Suprapubic skin (tissue), 4 donors: Measurements from ENCODE around the gene EXOSC9. TPM values are rescaled to one million over a fixed set of nuclear protein-coding genes. Genes with fewer than 3 reads are reported as not detected.

Source experiments
- DNase-seq, 2 donors: peaks; one replicate each; pipeline ENCODE4 v3.0.0-alpha.2; 2019; ENCODE audit warnings: low spot score in 2 of 2
- H3K27ac ChIP-seq: fragments of 200-600 bp; sonication (generic); one replicate; pipeline ENCODE4 v1.5.1; 2019
- H3K27me3 ChIP-seq: fragments of 200-600 bp; sonication (generic); one replicate; pipeline ENCODE4 v1.5.1; 2019
- H3K36me3 ChIP-seq: fragments of 200-600 bp; sonication (generic); one replicate; pipeline ENCODE4 v1.5.1; 2019
- H3K4me1 ChIP-seq: fragments of 200-600 bp; sonication (generic); one replicate; pipeline ENCODE4 v1.5.1; 2019
- H3K4me3 ChIP-seq: fragments of 200-600 bp; sonication (generic); one replicate; pipeline ENCODE4 v1.5.1; 2019; ENCODE audit warnings: mild to moderate bottlenecking
- H3K9me3 ChIP-seq: fragments of 200-600 bp; sonication (generic); one replicate; pipeline ENCODE4 v1.5.1; 2019
- CTCF ChIP-seq, 2 donors: fragments of 200-600 bp in 1 of 2; fragments of 450-650 bp in 1 of 2; sonication (generic) in 1 of 2; IDR thresholded peaks; one replicate each; pipeline ENCODE4 v1.5.1; 2016 to 2019; ENCODE audit warnings: antibody characterized with exemption in 2 of 2, mild to moderate bottlenecking in 1 of 2, moderate library complexity in 1 of 2
- EP300 ChIP-seq: sonication (generic); formaldehyde crosslinking; IDR thresholded peaks from one replicate; pipeline ENCODE4 v1.6.1; 2017; ENCODE audit warnings: antibody characterized with exemption
- POLR2A ChIP-seq, 2 donors: fragments of 450-650 bp; IDR thresholded peaks; one replicate each; pipeline ENCODE4 v1.6.1; 2017; ENCODE audit warnings: antibody characterized with exemption in 2 of 2, mild to moderate bottlenecking in 2 of 2, moderate library complexity in 2 of 2
- POLR2AphosphoS5 ChIP-seq, 3 donors: sonication (generic); formaldehyde crosslinking; IDR thresholded peaks; one replicate each; pipeline ENCODE4 v1.6.1; 2017; ENCODE audit warnings: antibody characterized with exemption in 3 of 3
- WGBS: methylation state at CpG from one replicate; pipeline ENCODE4 v1.1.5; 2018; 5-methylcytosine and 5-hydroxymethylcytosine counted together
- total RNA-seq, 4 donors: library from RNA; depleted of rRNA; stranded (reverse); fragments of >200 nt; gene quantifications; one replicate each; pipeline ENCODE4 v1.1.0, GENCODE V29; 2016

Gene EXOSC9
- total RNA-seq, 4 donors from 2014 or later = 23.6 to 33.9 (median 25.4) TPM

- no peak for DNase-seq
- Histone ChIP-seq H3K4me3 (no peak overlapping the region), H3K27me3 (peaks cover 21% of the 10 kb centered on the region), H3K27ac (no peak overlapping the region), H3K4me1 (no peaks in the 10 kb centered on the region), H3K36me3 (no peaks in the 10 kb centered on the region), H3K9me3 (no peaks in the 10 kb centered on the region)
- TF ChIP-seq CTCF (IDR thresholded peaks at IDR 0.05) (no peak), POLR2AphosphoS5 (IDR thresholded peaks at IDR 0.05) (no peak), EP300 (no peak), POLR2A (IDR thresholded peaks at IDR 0.05) (no peak)
Observed at GRCh38 chr4:121796283-121796682, 4.8 kb upstream of the EXOSC9 start.

- DNase-seq = no peak
- H3K36me3 ChIP-seq = peaks cover 11% of the 10 kb centered on the region
- 78% methylated on average over 2 of the region's 2 CpGs for WGBS
- peaks cover 8% of the 10 kb centered on the region for H3K27me3 ChIP-seq
- no peak overlapping the region for H3K4me3 ChIP-seq
- H3K4me1 ChIP-seq = peaks cover 13% of the 10 kb centered on the region
- H3K27ac ChIP-seq = no peak overlapping the region
- no peak for TF ChIP-seq EP300
- TF ChIP-seq CTCF (IDR thresholded peaks at IDR 0.05) = no peak
- no peak for TF ChIP-seq POLR2A (IDR thresholded peaks at IDR 0.05)
- TF ChIP-seq POLR2AphosphoS5 (IDR thresholded peaks at IDR 0.05) = no peak
- no peaks in the 10 kb centered on the region for H3K9me3 ChIP-seq
Observed at GRCh38 chr4:121799208-121799823, 1.8 kb upstream of the EXOSC9 start.

GRCh38 chr4:121799867-121800501, 1.1 kb upstream of the EXOSC9 start:
- 85% methylated on average over 3 of the region's 3 CpGs for WGBS
- no peak overlapping the region for H3K4me3 ChIP-seq
- H3K27ac ChIP-seq = no peak overlapping the region
- peaks cover 18% of the 10 kb centered on the region for H3K36me3 ChIP-seq
- no peaks in the 10 kb centered on the region for H3K9me3 ChIP-seq
- TF ChIP-seq CTCF (IDR thresholded peaks at IDR 0.05) = no peak
- TF ChIP-seq POLR2A (IDR thresholded peaks at IDR 0.05) = no peak
- no peak for TF ChIP-seq POLR2AphosphoS5 (IDR thresholded peaks at IDR 0.05)
- no peak for TF ChIP-seq EP300
- H3K27me3 ChIP-seq = peaks cover 4% of the 10 kb centered on the region
- DNase-seq = no peak
- peaks cover 13% of the 10 kb centered on the region for H3K4me1 ChIP-seq

GRCh38 chr4:121800638-121800960, 524 bp upstream of the EXOSC9 start:
- Histone ChIP-seq H3K36me3 (peaks cover 22% of the 10 kb centered on the region), H3K4me1 (peaks cover 13% of the 10 kb centered on the region), H3K4me3 (peak overlapping the region; percentile 96), H3K9me3 (no peaks in the 10 kb centered on the region), H3K27me3 (no peaks in the 10 kb centered on the region), H3K27ac (peak overlapping the region; percentile 83)
- WGBS = 62% methylated on average over 8 of the region's 8 CpGs
- TF ChIP-seq POLR2A (IDR thresholded peaks at IDR 0.05) (no peak), CTCF (IDR thresholded peaks at IDR 0.05) (no peak), POLR2AphosphoS5 (IDR thresholded peaks at IDR 0.05) (no peak), EP300 (no peak)
- DNase-seq = no peak

- WGBS = 15% methylated on average over 4 of the region's 4 CpGs
- H3K4me1 ChIP-seq = peaks cover 13% of the 10 kb centered on the region
- TF ChIP-seq POLR2AphosphoS5 (IDR thresholded peaks at IDR 0.05) = no peak
- TF ChIP-seq EP300 = no peak
- TF ChIP-seq POLR2A (IDR thresholded peaks at IDR 0.05) = no peak
- TF ChIP-seq CTCF (IDR thresholded peaks at IDR 0.05) = no peak
- H3K27me3 ChIP-seq = no peaks in the 10 kb centered on the region
- H3K9me3 ChIP-seq = no peaks in the 10 kb centered on the region
- H3K27ac ChIP-seq = peak overlapping the region; percentile 83
- no peak for DNase-seq
- peak overlapping the region; percentile 96 for H3K4me3 ChIP-seq
- H3K36me3 ChIP-seq = peaks cover 33% of the 10 kb centered on the region
Observed at GRCh38 chr4:121801715-121802075, 572 bp downstream of the EXOSC9 start.
